ENCODE measurements around the gene FNDC10.

Gene FNDC10

GRCh38 chr1:1627829-1628753 lies 28.2 kb upstream of the FNDC10 start:
- DNase-seq, result no peak

GRCh38 chr1:1627261-1627828 lies 27.4 kb upstream of the FNDC10 start:
- DNase-seq, result no peak

GRCh38 chr1:1626207-1627141 lies 26.5 kb upstream of the FNDC10 start:
- no peak for DNase-seq

GRCh38 chr1:1625824-1626206 lies 25.9 kb upstream of the FNDC10 start:
- no peak for DNase-seq

- DNase-seq, result no peak
Observed at GRCh38 chr1:1625404-1625775, 25.5 kb upstream of the FNDC10 start.

- no peak for DNase-seq
Observed at GRCh38 chr1:1624443-1625403, 24.8 kb upstream of the FNDC10 start.

- no peak for DNase-seq
Observed at GRCh38 chr1:1623631-1624442, 23.9 kb upstream of the FNDC10 start.

GRCh38 chr1:1623181-1623630 lies 23.3 kb upstream of the FNDC10 start:
- no peak for DNase-seq

- DNase-seq, result no peak
Observed at GRCh38 chr1:1622788-1623094, 22.8 kb upstream of the FNDC10 start.

- no peak for DNase-seq
Observed at GRCh38 chr1:1622010-1622787, 22.3 kb upstream of the FNDC10 start.

- no peak for DNase-seq
Observed at GRCh38 chr1:1621173-1622009, 21.5 kb upstream of the FNDC10 start.

- no peak for DNase-seq
Observed at GRCh38 chr1:1620433-1621139, 20.7 kb upstream of the FNDC10 start.

GRCh38 chr1:1619917-1620361 lies 20.0 kb upstream of the FNDC10 start:
- no peak for DNase-seq

- no peak for DNase-seq
Observed at GRCh38 chr1:1618396-1619068, 18.6 kb upstream of the FNDC10 start.

- no peak for DNase-seq
Observed at GRCh38 chr1:1617925-1618324, 18.0 kb upstream of the FNDC10 start.

GRCh38 chr1:1617516-1617915 lies 17.6 kb upstream of the FNDC10 start:
- no peak for DNase-seq

- no peak for DNase-seq
Observed at GRCh38 chr1:1616838-1617237, 16.9 kb upstream of the FNDC10 start.

All from activated CD4-positive, alpha-beta T cell treated with anti-CD3 and anti-CD28 coated beads for 48 hours (primary cell).